Measurements from ENCODE around the gene DHDDS. TPM values are rescaled to one million over a fixed set of nuclear protein-coding genes. Genes with fewer than 3 reads are reported as not detected.

DHDDS gene
- total RNA-seq, 1 experiment from 2014 or later, result 41.4 TPM

GRCh38 chr1:26478159-26478558 lies 46.0 kb downstream of the DHDDS start:
- intact Hi-C loops (cut with micrococcal nuclease; ENCODE audit: unreplicated experiment), result no loop called here
- ChIA-PET POLR2A (ENCODE audit: unreplicated experiment) (no interaction called here), CTCF (no interaction called here)
- DNase-seq, result no peak
- peaks cover 17% of the 10 kb centered on the region for H3K79me2 ChIP-seq (ENCODE audit: low read depth)
- H3F3A ChIP-seq (ENCODE audit: insufficient read depth, low read depth), result peaks cover 39% of the 10 kb centered on the region; the same call in 1 of the 2 replicates
- no peak overlapping the region for H3K4me2 ChIP-seq
- no peak overlapping the region for H3K27ac ChIP-seq
- BruUV-seq (replicated peaks), result no TSS peak
- peaks cover 14% of the 10 kb centered on the region for H3K4me1 ChIP-seq (replicated peaks; ENCODE audit: insufficient read depth)
- no peaks in the 10 kb centered on the region for H3K27me3 ChIP-seq (ENCODE audit: insufficient read depth, low read depth)
- no peak overlapping the region for H2AFZ ChIP-seq
- no peak overlapping the region for H3K4me3 ChIP-seq
- peaks cover 18% of the 10 kb centered on the region for H4K20me1 ChIP-seq (ENCODE audit: insufficient read depth)
- H3K9me2 ChIP-seq (ENCODE audit: insufficient read depth), result no peaks in the 10 kb centered on the region
- H3K9me3 ChIP-seq (ENCODE audit: insufficient read depth, low read depth), result no peaks in the 10 kb centered on the region
- peaks cover 18% of the 10 kb centered on the region for H3K36me3 ChIP-seq (ENCODE audit: low read depth)
- TF ChIP-seq CTCF (conservative IDR thresholded peaks at IDR 0.05), result no peak
- TF ChIP-seq EZH2 (IDR thresholded peaks at IDR 0.05; ENCODE audit: low read depth), result no peak

GRCh38 chr1:26478988-26479387 lies 46.9 kb downstream of the DHDDS start:
- peaks cover 8% of the 10 kb centered on the region for H3K79me2 ChIP-seq (ENCODE audit: low read depth)
- H3K9me3 ChIP-seq (ENCODE audit: insufficient read depth, low read depth), result no peaks in the 10 kb centered on the region
- H3K27ac ChIP-seq, result no peak overlapping the region
- no peak for DNase-seq
- no peak overlapping the region for H3K4me3 ChIP-seq
- TF ChIP-seq EZH2 (IDR thresholded peaks at IDR 0.05; ENCODE audit: low read depth) (no peak), CTCF (conservative IDR thresholded peaks at IDR 0.05) (no peak)
- H3K4me1 ChIP-seq (replicated peaks; ENCODE audit: insufficient read depth), result peaks cover 14% of the 10 kb centered on the region
- H2AFZ ChIP-seq, result no peak overlapping the region
- peaks cover 42% of the 10 kb centered on the region; the same call in 1 of the 2 replicates for H3F3A ChIP-seq (ENCODE audit: insufficient read depth, low read depth)
- no peak overlapping the region for H3K4me2 ChIP-seq
- BruUV-seq (replicated peaks), result no TSS peak
- intact Hi-C loops (cut with micrococcal nuclease; ENCODE audit: unreplicated experiment), result no loop called here
- ChIA-PET POLR2A (ENCODE audit: unreplicated experiment) (no interaction called here), CTCF (no interaction called here)
- no peaks in the 10 kb centered on the region for H3K9me2 ChIP-seq (ENCODE audit: insufficient read depth)
- peaks cover 10% of the 10 kb centered on the region for H4K20me1 ChIP-seq (ENCODE audit: insufficient read depth)
- peaks cover 9% of the 10 kb centered on the region for H3K36me3 ChIP-seq (ENCODE audit: low read depth)
- H3K27me3 ChIP-seq (ENCODE audit: insufficient read depth, low read depth), result no peaks in the 10 kb centered on the region

- H3K36me3 ChIP-seq (ENCODE audit: low read depth), result no peaks in the 10 kb centered on the region
- intact Hi-C loops (cut with micrococcal nuclease; ENCODE audit: unreplicated experiment), result no loop called here
- H3K79me2 ChIP-seq (ENCODE audit: low read depth), result no peaks in the 10 kb centered on the region
- H3K27me3 ChIP-seq (ENCODE audit: insufficient read depth, low read depth), result no peaks in the 10 kb centered on the region
- no peaks in the 10 kb centered on the region for H3K9me2 ChIP-seq (ENCODE audit: insufficient read depth)
- CTCF ChIA-PET, result no interaction called here
- no TSS peak for BruUV-seq (replicated peaks)
- H3F3A ChIP-seq (ENCODE audit: insufficient read depth, low read depth), result peaks cover 22% of the 10 kb centered on the region; the same call in 1 of the 2 replicates
- no peak overlapping the region for H2AFZ ChIP-seq
- H3K4me2 ChIP-seq, result no peak overlapping the region
- no peak overlapping the region for H3K4me3 ChIP-seq
- DNase-seq, result no peak
- TF ChIP-seq CTCF (conservative IDR thresholded peaks at IDR 0.05) (no peak), EZH2 (IDR thresholded peaks at IDR 0.05; ENCODE audit: low read depth) (no peak)
- no peaks in the 10 kb centered on the region for H3K9me3 ChIP-seq (ENCODE audit: insufficient read depth, low read depth)
- H3K4me1 ChIP-seq (replicated peaks; ENCODE audit: insufficient read depth), result peaks cover 17% of the 10 kb centered on the region
- POLR2A ChIA-PET (ENCODE audit: unreplicated experiment), result interaction anchor here (0.6 kb wide), 1 partner anchor 404 kb away, joined by 9 read pairs; no protein-coding TSS in a partner anchor
- no peaks in the 10 kb centered on the region for H4K20me1 ChIP-seq (ENCODE audit: insufficient read depth)
- no peak overlapping the region for H3K27ac ChIP-seq
Observed at GRCh38 chr1:26482921-26483320, 50.8 kb downstream of the DHDDS start.
